ENCODE measurements around the gene SERPINA12. TPM values are rescaled to one million over a fixed set of nuclear protein-coding genes. Genes with fewer than 3 reads are reported as not detected.

Gene SERPINA12
- total RNA-seq, 1 experiment from 2014 or later = not detected

DNA sequence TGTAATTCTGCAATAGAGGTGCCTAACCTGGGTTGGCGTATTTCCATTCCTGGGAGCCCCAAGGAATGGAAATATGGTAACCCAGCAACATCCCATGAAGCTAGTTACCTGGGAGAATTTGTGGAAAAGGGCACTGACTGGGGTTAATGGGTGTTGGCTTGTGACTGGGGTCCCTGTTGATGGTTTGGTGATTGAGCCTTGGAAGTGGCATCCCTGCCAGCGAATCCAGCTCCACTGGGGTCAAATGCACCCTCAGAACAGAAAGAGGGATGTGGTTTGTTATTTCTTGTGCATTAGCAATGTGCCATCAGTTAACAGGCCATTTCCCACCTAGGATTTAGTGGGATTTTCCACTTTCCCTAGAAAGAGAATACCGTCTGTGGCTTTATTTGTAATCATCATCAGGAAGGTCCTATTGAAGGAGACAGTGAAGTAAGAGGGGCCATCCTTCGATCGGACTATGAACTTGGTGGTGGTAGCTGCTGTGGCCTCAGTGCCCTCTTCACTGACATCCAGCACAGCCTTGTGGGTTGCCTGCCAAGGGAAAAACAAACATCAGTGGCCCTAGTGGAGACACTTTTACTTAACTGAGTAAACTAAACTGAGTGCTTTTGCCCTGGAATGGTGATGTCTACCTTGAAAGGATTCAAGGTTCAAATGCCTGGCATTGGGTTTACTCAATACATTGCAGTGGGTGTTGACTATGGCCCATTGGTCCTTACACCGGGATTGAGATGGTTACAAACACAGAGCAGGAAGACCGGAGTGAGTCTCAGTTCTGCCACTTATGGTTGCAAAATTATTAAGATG is 46.3 kb downstream of the SERPINA12 start:
- H3K27me3 ChIP-seq = no peaks in the 10 kb centered on the region
- no peaks in the 10 kb centered on the region for H3K9me3 ChIP-seq
- H3K4me3 ChIP-seq = no peak overlapping the region
- H3K36me3 ChIP-seq = no peaks in the 10 kb centered on the region
- no peak for DNase-seq

DNA sequence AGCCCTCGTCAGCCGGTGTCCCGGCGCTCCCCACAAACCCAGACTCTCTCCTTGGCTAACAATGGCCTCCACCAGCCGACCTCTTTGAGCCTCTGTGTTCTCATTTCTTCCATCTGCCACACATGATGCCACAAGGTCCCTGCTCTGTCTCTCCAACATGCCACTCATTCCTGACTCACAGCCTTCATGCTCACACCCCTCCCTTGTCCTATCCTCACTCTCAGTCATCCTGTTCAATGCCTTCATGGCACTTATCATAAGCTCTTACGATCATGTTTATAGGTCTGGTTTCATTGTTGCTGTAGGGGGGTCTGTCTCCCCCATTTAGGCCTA is 47.1 kb downstream of the SERPINA12 start:
- Histone ChIP-seq H3K36me3 (no peaks in the 10 kb centered on the region), H3K4me3 (no peak overlapping the region), H3K9me3 (no peaks in the 10 kb centered on the region; the same call in 1 of the 2 replicates), H3K27me3 (no peaks in the 10 kb centered on the region)
- DNase-seq = no peak

DNA sequence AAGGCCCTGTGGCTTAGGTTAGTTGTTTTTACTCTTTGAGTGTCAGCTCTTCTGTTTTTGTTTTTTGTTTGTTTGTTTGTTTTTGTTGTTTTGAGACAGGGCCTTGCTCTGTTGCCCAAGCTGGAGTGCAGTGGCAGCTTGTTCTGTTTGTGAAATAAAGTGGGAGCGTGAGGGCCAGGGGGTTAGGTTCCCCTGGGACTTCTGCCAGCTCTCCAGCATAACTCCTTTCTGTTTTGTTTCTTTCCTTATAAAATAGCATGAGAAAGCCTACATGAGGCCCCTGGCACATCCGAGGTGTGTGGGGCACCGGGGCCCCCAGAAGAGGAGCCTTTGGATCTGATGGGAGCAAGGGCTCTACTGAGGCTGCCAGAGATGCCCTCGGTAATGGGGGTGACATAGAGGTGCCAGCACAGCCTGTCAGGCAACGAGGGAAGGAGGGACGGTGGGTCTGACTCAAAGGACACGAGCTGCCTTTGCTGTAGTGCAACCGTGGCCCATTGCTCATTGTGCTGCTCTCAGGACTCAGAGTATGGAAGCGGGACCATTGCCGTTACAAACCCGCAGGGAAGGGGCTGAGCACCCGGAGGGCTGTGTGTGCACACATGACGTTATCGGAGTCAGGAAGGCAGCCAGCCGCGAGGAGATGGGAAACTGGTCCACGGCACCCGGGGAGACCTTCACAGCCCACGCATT is 47.6 kb downstream of the SERPINA12 start:
- H3K27me3 ChIP-seq = no peaks in the 10 kb centered on the region
- no peak for DNase-seq
- H3K4me3 ChIP-seq = no peak overlapping the region
- H3K9me3 ChIP-seq = no peaks in the 10 kb centered on the region; the same call in 1 of the 2 replicates
- H3K36me3 ChIP-seq = no peaks in the 10 kb centered on the region

DNA sequence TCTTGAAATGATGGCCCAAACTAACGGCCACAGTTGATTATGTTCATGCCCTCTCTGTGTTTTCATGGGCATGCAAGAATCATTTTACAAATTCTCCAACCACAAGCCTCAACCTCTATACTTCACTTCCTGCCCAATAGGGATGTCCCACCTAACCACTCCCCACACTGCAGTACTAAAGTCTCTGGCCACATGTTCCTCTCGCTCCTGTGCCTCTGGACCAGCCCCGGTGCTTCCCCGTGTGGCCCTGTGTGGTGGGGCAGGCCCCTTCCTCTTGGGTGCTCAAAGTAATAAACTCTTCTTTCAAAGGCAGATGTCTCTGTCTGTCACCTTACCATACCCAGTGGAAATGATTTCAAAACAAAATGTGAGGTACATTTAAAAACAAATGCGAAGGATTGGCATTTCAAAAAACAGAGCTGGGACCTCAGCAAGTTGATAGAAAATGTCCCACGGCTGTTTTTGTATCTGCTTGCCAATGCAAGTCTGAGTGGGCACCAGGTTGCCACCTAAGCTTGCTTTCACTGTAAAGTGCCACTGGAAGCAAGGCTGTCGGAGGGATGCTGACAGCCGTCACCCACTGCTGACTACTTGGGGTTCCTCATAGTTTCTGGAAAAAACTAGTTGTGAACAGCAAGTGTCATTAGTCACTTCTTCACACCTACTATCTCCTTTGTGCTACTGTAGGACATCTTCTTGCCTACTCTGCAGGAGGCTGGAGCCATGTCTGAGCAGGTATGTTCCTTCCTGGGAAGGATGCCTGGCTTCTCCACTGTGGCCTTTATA is 48.4 kb downstream of the SERPINA12 start:
- DNase-seq = no peak
- Histone ChIP-seq H3K27me3 (no peaks in the 10 kb centered on the region), H3K36me3 (no peaks in the 10 kb centered on the region), H3K4me3 (no peak overlapping the region), H3K9me3 (no peaks in the 10 kb centered on the region; the same call in 1 of the 2 replicates)

DNA sequence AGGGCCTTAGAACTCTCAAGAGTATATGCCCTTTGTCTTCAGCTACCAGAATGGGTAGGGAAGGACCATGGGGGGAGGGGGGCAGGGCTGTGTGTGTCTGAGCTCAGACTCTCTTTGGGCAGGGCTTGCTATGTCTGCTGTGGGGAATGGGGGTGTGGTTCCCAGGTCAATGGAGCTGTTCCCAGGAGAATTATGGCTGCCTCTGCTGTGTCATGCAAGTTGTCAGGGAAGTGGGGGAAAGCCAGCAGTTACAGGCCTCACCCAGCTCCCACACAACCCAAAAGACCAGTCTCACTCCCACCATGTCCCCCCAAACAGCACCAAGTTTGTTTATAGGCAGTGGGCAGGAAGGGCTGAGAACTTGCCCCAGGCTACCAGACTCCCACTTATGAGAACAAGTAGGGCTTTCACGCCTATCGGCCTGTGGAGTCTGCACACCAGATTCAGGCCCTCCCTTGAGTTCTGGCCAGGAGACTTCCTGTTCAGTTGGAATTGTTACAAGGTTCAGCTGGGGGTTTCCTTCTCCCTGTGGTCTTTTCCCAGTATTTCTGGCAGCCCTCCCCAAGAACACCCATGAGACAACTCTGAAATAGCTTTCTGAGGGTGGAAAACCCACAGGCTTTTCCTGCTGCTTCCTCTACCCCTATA is 50.6 kb downstream of the SERPINA12 start:
- H3K27me3 ChIP-seq = no peaks in the 10 kb centered on the region

DNA sequence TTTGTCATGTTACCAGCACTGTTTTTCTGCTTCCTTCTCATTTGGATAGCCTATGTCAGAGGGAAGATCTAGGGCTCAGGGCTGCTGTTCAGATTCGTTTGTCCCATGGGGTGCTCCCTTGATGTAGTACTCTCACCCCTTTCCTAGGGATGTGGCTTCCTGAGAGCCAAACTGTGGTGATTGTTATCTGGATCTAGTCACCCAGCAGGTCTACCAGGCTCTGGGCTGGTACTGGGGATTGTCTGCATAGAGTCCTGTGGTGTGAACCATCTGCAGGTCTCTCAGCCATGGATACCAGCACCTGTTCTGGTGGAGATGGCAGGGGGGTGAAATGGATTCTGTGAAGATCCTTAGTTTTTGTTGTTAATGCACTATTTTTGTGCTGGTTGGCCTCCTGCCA is 51.2 kb downstream of the SERPINA12 start:
- no peak for DNase-seq
- H3K36me3 ChIP-seq = no peaks in the 10 kb centered on the region
- no peaks in the 10 kb centered on the region; the same call in 1 of the 2 replicates for H3K9me3 ChIP-seq
- no peaks in the 10 kb centered on the region for H3K27me3 ChIP-seq
- no peak overlapping the region for H3K4me3 ChIP-seq

More for the DNA sequence above, 50.6 kb downstream of the SERPINA12 start:
- Histone ChIP-seq H3K36me3 (no peaks in the 10 kb centered on the region), H3K9me3 (no peaks in the 10 kb centered on the region; the same call in 1 of the 2 replicates), H3K4me3 (no peak overlapping the region)
- peak; percentile 18 for DNase-seq

DNA sequence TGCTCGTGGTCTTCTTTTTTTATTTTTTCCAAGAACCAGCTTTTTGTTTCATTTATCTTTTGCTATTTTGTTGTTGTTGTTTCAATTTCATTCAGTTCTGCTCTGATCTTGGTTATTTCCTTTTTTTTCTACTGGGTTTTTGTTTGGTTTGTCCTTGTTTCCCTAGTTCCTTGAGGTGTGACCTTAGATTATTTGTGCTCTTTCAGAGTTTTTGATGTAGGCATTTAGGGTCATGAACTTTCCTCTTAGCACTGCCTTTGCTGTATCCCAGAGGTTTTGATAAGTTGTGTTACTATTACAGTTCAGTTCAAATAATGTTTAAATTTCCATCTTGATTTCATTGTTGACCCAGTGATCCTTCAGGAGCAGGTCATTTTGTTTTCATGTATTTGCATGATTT is 53.3 kb downstream of the SERPINA12 start:
- DNase-seq = no peak
- Histone ChIP-seq H3K27me3 (no peaks in the 10 kb centered on the region), H3K9me3 (no peaks in the 10 kb centered on the region; the same call in 1 of the 2 replicates), H3K36me3 (no peaks in the 10 kb centered on the region), H3K4me3 (no peak overlapping the region)

DNA sequence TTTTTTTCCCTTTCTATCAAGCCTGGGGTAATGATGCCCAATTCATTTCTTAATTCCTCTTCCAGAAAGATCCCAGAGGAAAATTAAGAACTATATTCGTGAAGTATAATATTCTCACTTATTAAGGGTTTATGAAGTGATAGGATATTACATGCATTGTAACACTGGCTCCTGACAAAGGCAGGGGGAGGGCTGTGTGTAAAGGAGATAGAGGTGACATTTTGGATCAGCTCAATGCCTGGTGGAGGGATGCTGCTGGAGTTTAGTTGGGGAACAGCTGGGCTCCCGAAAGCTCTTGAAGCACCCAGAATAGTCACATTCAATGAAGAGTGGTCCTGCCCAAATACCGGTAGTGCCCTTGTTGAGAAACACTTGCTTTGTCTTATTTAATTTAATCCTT is 57.4 kb downstream of the SERPINA12 start:
- DNase-seq = no peak
- no peaks in the 10 kb centered on the region for H3K9me3 ChIP-seq
- no peak overlapping the region for H3K4me3 ChIP-seq
- H3K27me3 ChIP-seq = no peaks in the 10 kb centered on the region
- no peaks in the 10 kb centered on the region for H3K36me3 ChIP-seq

DNA sequence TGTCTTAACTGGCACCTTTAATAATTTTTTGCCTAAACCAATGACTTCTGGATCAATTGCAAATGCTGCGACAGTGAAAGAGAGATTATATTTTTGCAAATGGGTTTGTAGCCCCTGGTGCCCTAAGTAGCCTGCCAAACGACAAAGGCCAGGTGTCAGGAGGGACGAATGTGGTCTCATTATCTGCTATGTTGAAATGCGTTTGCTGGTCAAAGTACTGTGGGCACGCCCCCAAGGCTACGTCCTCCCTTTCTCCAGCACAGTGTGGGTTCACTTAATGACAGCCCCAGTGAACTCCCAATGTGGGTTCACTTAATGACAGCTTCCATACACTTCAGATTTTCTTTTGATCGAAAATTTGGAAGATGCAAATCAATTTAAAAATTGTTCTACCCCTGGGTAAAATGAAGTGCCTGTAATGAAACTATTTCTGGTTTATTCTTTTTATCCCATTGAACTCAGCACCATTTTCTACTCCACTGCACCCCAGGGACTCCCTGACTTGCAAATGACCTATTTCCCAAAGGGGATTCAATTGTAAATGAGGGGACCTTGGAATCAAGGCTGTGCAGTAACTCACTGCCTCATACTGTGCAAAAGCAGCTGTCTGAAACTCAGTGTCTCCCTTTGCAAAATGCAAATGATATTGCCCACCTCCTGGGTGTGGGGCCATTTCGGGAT is 58.0 kb downstream of the SERPINA12 start:
- Histone ChIP-seq H3K9me3 (no peaks in the 10 kb centered on the region), H3K36me3 (no peaks in the 10 kb centered on the region), H3K4me3 (no peak overlapping the region), H3K27me3 (no peaks in the 10 kb centered on the region)
- DNase-seq = no peak

DNA sequence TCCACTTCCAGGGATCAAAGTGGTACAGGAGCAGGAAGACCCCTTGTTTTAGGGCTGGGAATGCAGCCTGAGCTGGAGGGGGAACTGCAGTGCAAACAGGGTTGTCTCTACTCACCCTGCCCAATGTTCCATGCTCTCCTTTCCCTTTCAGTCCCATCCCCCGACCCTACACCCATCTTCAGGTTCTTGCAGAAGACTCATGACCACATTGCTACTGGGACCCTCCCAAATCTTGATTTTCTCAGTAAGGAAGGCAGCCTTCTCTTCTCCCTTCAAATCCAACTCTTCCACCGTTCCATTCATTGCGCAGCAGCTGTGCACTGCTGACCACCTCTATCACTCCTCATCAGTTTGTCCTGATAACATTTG is 58.6 kb downstream of the SERPINA12 start:
- DNase-seq = no peak
- Histone ChIP-seq H3K4me3 (no peak overlapping the region), H3K36me3 (no peaks in the 10 kb centered on the region), H3K9me3 (no peaks in the 10 kb centered on the region), H3K27me3 (no peaks in the 10 kb centered on the region)

DNA sequence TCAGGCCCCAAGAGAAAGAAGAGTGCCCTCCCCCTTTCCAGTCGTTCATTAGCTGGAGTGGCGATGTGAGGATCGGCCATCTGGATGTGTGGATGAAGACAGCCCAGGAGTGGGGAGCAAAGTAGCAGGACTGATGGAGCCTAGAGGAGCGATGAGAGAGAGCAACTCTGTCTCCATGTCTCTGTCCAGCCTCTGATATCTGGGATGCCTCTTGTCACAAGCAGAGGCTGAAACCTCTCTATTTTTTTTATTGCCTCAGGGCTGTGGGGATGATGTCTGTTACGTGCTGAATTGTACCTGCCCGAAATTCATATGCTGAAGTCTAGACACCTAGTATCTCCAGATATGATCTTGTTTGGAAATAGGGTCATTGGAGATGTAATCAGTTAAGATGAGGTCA is 59.3 kb downstream of the SERPINA12 start:
- H3K27me3 ChIP-seq = no peaks in the 10 kb centered on the region
- H3K4me3 ChIP-seq = no peak overlapping the region
- H3K9me3 ChIP-seq = no peaks in the 10 kb centered on the region
- DNase-seq = no peak
- H3K36me3 ChIP-seq = no peaks in the 10 kb centered on the region

DNA sequence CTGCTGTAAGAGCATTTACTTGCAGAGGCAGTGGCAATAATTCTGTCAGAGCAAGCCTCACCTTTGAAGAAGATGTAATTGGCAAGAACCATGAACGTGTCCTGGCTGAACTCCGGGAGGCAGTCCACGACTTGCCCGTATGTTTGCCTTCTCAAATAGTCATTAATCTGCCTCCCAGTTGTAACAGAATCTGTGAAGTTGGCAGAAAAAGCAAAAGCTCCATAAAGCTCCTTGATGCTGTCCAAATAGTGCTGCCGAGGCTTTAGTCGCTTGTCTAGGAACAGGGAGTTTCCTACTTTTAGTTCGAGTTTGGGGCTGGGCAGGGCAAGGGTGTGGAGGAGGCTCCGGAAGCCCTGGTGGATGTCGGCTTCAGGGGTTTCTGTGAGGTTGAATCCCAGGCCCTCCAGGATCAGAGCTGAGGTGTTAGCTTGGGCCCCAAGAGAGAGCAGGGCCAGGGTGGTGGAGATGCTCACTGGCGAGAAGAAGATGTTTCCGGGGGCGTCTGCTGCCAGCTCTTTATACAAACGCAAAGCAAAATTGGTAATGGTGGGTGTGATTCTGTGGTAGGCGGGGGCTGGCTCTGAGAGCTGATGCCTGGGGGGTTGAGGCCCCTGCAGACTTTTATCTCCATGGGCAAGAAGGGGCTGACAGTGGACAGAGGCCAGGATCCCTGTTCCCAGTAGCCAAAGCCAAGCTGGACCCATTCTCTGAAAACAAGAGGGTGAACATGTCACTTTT is 61.0 kb downstream of the SERPINA12 start:
- Histone ChIP-seq H3K4me3 (no peak overlapping the region), H3K36me3 (no peaks in the 10 kb centered on the region), H3K27me3 (no peaks in the 10 kb centered on the region)

DNA sequence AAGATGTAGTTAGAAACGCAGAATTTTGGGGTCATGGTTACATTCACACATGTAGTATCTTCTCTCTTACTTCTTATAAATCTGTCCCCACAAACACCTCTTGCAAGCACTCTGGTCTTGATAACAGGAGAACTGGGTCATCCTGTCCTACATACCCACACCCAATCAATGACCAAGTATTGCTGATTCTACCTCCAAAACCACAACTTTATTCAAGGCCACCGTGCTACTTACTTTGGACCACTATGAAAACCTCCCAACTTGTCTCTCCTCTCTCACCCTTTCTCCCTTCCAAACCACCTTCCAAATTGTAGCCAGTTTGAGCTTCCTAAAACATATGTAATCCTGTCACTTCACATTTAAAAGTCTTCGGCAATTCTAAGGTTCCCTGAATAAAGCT is 62.1 kb downstream of the SERPINA12 start:
- no peak for DNase-seq
- Histone ChIP-seq H3K36me3 (no peaks in the 10 kb centered on the region), H3K4me3 (no peak overlapping the region), H3K27me3 (no peaks in the 10 kb centered on the region), H3K9me3 (no peaks in the 10 kb centered on the region)

More for the DNA sequence above, 61.0 kb downstream of the SERPINA12 start:
- no peaks in the 10 kb centered on the region for H3K9me3 ChIP-seq
- DNase-seq = no peak

DNA sequence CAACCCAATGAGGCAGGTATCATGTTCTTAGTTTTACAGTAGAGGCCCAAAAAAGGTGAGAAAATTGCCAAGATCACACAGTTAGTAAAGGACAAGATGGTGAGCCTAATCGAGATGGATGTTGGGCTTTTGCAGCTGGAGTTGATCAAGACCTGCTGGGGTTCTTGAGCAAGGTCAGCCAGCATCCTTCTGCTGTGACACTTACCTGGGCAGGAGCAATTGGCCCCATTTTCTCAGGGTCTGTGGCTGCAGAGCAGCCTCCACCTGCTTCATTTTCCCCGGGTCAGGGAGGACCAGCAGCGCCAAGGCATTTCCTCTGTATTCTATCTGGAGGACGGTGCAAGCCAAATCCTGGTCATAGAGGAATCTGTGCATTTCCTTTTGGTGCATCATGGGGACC is 63.1 kb downstream of the SERPINA12 start:
- no peaks in the 10 kb centered on the region for H3K36me3 ChIP-seq
- H3K4me3 ChIP-seq = no peak overlapping the region
- no peak for DNase-seq
- H3K9me3 ChIP-seq = no peaks in the 10 kb centered on the region
- H3K27me3 ChIP-seq = no peaks in the 10 kb centered on the region

DNA sequence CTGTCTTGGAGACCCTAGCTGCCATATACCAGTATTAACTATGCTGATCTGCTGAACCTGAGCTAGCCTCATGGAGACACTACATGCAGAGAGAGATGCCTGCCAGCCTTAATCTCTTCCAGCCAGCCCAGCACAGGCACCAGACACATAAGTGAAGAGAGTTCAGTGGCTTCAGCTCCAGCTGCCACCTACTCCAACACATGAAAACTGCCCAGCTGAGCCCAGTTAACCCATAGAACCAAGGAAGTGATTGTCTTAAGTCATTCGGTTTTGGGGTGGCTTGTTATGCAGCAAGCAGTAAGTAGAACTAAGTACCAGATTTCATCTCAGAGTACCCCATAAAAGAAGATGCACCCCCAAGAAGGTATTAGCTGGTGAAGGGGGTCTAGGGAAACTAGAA is 64.3 kb downstream of the SERPINA12 start:
- no peaks in the 10 kb centered on the region for H3K27me3 ChIP-seq
- H3K9me3 ChIP-seq = no peaks in the 10 kb centered on the region
- DNase-seq = no peak
- H3K4me3 ChIP-seq = no peak overlapping the region
- no peaks in the 10 kb centered on the region for H3K36me3 ChIP-seq

All from MG63 (cell line).